HEK293 (cell line): Measurements from ENCODE around the gene RBFOX1.

Source experiments
- CTCF ChIA-PET: fragments of 350-600 bp; formaldehyde crosslinking; extraction: SDS; loops from one replicate; lab custom pipeline; 2021; ENCODE audit warnings: antibody characterized with exemption; lab: Yijun Ruan, JAX
- POLR2A ChIA-PET: fragments of 300-600 bp; formaldehyde crosslinking; extraction: SDS; loops from one replicate; lab custom pipeline; 2020; ENCODE audit warnings: antibody characterized with exemption, inconsistent platforms; lab: Yijun Ruan, JAX
- H3K27ac ChIP-seq: fragments of 200-500 bp; sonication (Bioruptor generic); 2 replicates; pipeline ENCODE4 v1.5.1; 2014; ENCODE audit warnings: low read depth, low read length, control low read depth, inconsistent platforms; ENCODE audit errors: extremely low read depth
- H3K36me3 ChIP-seq, 2 experiments: fragments of 200-500 bp in 1 of 2; sonication (Bioruptor generic) in 1 of 2; 1 replicate in 1 of 2; 2 replicates in 1 of 2; pipeline ENCODE4 v1.5.1; 2014 to 2017; ENCODE audit warnings: inconsistent platforms in 2 of 2, low read length in 2 of 2; ENCODE audit not compliant: control insufficient read depth in 2 of 2, insufficient read depth in 1 of 2
- H3K4me1 ChIP-seq: fragments of 200-500 bp; sonication (Bioruptor generic); 2 replicates; pipeline ENCODE4 v1.5.1; 2014; ENCODE audit warnings: mild to moderate bottlenecking, low read length, inconsistent platforms; ENCODE audit not compliant: control insufficient read depth, insufficient read depth
- H3K4me3 ChIP-seq: 2 replicates; pipeline ENCODE4 v1.5.1; 2011; ENCODE audit warnings: low read depth, mild to moderate bottlenecking, control low read depth, low read length, moderate library complexity
- H3K9me3 ChIP-seq: fragments of 200-500 bp; sonication (Bioruptor generic); 2 replicates; pipeline ENCODE4 v1.5.1; 2014; ENCODE audit warnings: low read depth, low read length, inconsistent platforms; ENCODE audit not compliant: control insufficient read depth, insufficient read depth
- EGR2 ChIP-seq: fragments of 450-650 bp; formaldehyde crosslinking; IDR thresholded peaks from 2 replicates; pipeline ENCODE4 v1.5.1; 2016; ENCODE audit warnings: low read depth, missing biosample characterization, missing genetic modification characterization
- GLI2 ChIP-seq: fragments of 450-650 bp; formaldehyde crosslinking; IDR thresholded peaks from 2 replicates; pipeline ENCODE4; 2017; ENCODE audit warnings: missing biosample characterization, missing genetic modification characterization, low read depth, borderline replicate concordance
- HOXD13 ChIP-seq: sonication (generic); formaldehyde crosslinking; IDR thresholded peaks from 2 replicates; pipeline ENCODE4 v1.8.0; 2022; ENCODE audit warnings: missing genetic modification reagents, borderline replicate concordance
- KLF17 ChIP-seq: fragments of 450-650 bp; formaldehyde crosslinking; IDR thresholded peaks from 2 replicates; pipeline ENCODE4 v1.5.1; 2016; ENCODE audit warnings: missing biosample characterization, missing genetic modification characterization
- SCRT1 ChIP-seq: fragments of 450-650 bp; formaldehyde crosslinking; IDR thresholded peaks from 2 replicates; pipeline ENCODE4 v1.5.1; 2016; ENCODE audit warnings: missing biosample characterization, missing genetic modification characterization, borderline replicate concordance
- SCRT2 ChIP-seq: fragments of 450-650 bp; formaldehyde crosslinking; IDR thresholded peaks from 2 replicates; pipeline ENCODE4 v1.5.1; 2016; ENCODE audit warnings: missing biosample characterization, missing genetic modification characterization
- TSHZ1 ChIP-seq: fragments of 450-650 bp; formaldehyde crosslinking; IDR thresholded peaks from 2 replicates; pipeline ENCODE4 v1.5.1; 2016; ENCODE audit warnings: missing biosample characterization, missing genetic modification characterization, borderline replicate concordance
- ZBTB6 ChIP-seq: fragments of 450-650 bp; formaldehyde crosslinking; IDR thresholded peaks from 2 replicates; pipeline ENCODE4 v1.5.1; 2017; ENCODE audit warnings: missing biosample characterization, missing genetic modification characterization
- ZBTB7A ChIP-seq: fragments of 450-650 bp; formaldehyde crosslinking; IDR thresholded peaks from 2 replicates; pipeline ENCODE4 v1.5.1; 2016; ENCODE audit warnings: low read depth, missing biosample characterization, missing genetic modification characterization
- ZEB2 ChIP-seq: fragments of 450-650 bp; formaldehyde crosslinking; IDR thresholded peaks from 2 replicates; pipeline ENCODE4 v1.5.1; 2016; ENCODE audit warnings: missing biosample characterization, missing genetic modification characterization
- ZNF112 ChIP-seq: fragments of 450-650 bp; formaldehyde crosslinking; IDR thresholded peaks from 2 replicates; pipeline ENCODE4 v1.5.0; 2017; ENCODE audit warnings: missing biosample characterization, missing genetic modification characterization
- ZNF146 ChIP-seq: fragments of 450-650 bp; formaldehyde crosslinking; IDR thresholded peaks from 2 replicates; pipeline ENCODE4 v1.5.1; 2016; ENCODE audit warnings: missing biosample characterization, missing genetic modification characterization
- ZNF157 ChIP-seq: fragments of 450-650 bp; formaldehyde crosslinking; IDR thresholded peaks from 2 replicates; pipeline ENCODE4 v1.5.1; 2016; ENCODE audit warnings: missing biosample characterization, missing genetic modification characterization
- ZNF18 ChIP-seq: fragments of 450-650 bp; formaldehyde crosslinking; IDR thresholded peaks from 2 replicates; pipeline ENCODE4 v1.5.1; 2016; ENCODE audit warnings: missing biosample characterization, missing genetic modification characterization
- ZNF184 ChIP-seq: fragments of 450-650 bp; IDR thresholded peaks from 2 replicates; pipeline ENCODE4 v1.5.1; 2018; ENCODE audit warnings: missing biosample characterization, mild to moderate bottlenecking, missing genetic modification characterization
- ZNF239 ChIP-seq: fragments of 450-650 bp; formaldehyde crosslinking; IDR thresholded peaks from 2 replicates; pipeline ENCODE4 v1.5.1; 2016; ENCODE audit warnings: missing biosample characterization, missing genetic modification characterization
- ZNF350 ChIP-seq: fragments of 450-650 bp; formaldehyde crosslinking; IDR thresholded peaks from 2 replicates; pipeline ENCODE4 v1.5.0; 2017; ENCODE audit warnings: missing biosample characterization, mild to moderate bottlenecking, missing genetic modification characterization
- ZNF416 ChIP-seq: fragments of 450-650 bp; formaldehyde crosslinking; IDR thresholded peaks from 2 replicates; pipeline ENCODE4 v1.5.1; 2016; ENCODE audit warnings: missing biosample characterization, missing genetic modification characterization
- ZNF426 ChIP-seq: fragments of 450-650 bp; formaldehyde crosslinking; IDR thresholded peaks from 2 replicates; pipeline ENCODE4 v1.5.1; 2017; ENCODE audit warnings: missing biosample characterization, missing genetic modification characterization, mild to moderate bottlenecking, inconsistent platforms, moderate library complexity
- ZNF701 ChIP-seq: fragments of 450-650 bp; formaldehyde crosslinking; IDR thresholded peaks from 2 replicates; pipeline ENCODE4 v1.5.1; 2016; ENCODE audit warnings: missing biosample characterization, missing genetic modification characterization
- ZNF707 ChIP-seq: fragments of 450-650 bp; formaldehyde crosslinking; IDR thresholded peaks from 2 replicates; pipeline ENCODE4 v1.5.1; 2016; ENCODE audit warnings: missing biosample characterization, missing genetic modification characterization
- ZSCAN23 ChIP-seq: fragments of 450-650 bp; formaldehyde crosslinking; IDR thresholded peaks from 2 replicates; pipeline ENCODE4 v1.5.1; 2016; ENCODE audit warnings: missing biosample characterization, missing genetic modification characterization

The RBFOX1 gene

GRCh38 chr16:7548796-7549318 is 216.2 kb downstream of the RBFOX1 start:
- no peak overlapping the region for H3K27ac ChIP-seq
- TF ChIP-seq ZNF239, result no peak
- TF ChIP-seq SCRT1 (tag by site-specific recombination), result no peak
- TF ChIP-seq TSHZ1 (tag by site-specific recombination), result no peak
- TF ChIP-seq HOXD13, result no peak
- TF ChIP-seq ZNF426 (tag by site-specific recombination), result no peak
- no peak for TF ChIP-seq KLF17 (tag by site-specific recombination)
- no peak for TF ChIP-seq ZBTB7A
- TF ChIP-seq ZNF350 (tag by site-specific recombination), result no peak
- no peak for TF ChIP-seq ZSCAN23 (tag by site-specific recombination)
- no peak for TF ChIP-seq GLI2 (tag by site-specific recombination)
- no peak for TF ChIP-seq ZNF157 (tag by site-specific recombination)
- TF ChIP-seq EGR2, result no peak
- TF ChIP-seq ZNF184 (tag by site-specific recombination), result no peak
- no peak for TF ChIP-seq ZBTB6 (tag by site-specific recombination)
- no peak for TF ChIP-seq ZNF416 (tag by site-specific recombination)
- TF ChIP-seq SCRT2 (tag by site-specific recombination), result no peak
- TF ChIP-seq ZNF707, result no peak
- TF ChIP-seq ZNF18 (tag by site-specific recombination), result no peak
- TF ChIP-seq ZNF146, result no peak
- TF ChIP-seq ZEB2 (tag by site-specific recombination), result no peak
- no peaks in the 10 kb centered on the region for H3K4me1 ChIP-seq
- no peaks in the 10 kb centered on the region for H3K9me3 ChIP-seq
- POLR2A ChIA-PET, result no interaction called here
- CTCF ChIA-PET, result no interaction called here
- H3K4me3 ChIP-seq, result no peak overlapping the region
- H3K36me3 ChIP-seq, result no peaks in the 10 kb centered on the region

GRCh38 chr16:7550096-7550495 is 217.5 kb downstream of the RBFOX1 start:
- no peaks in the 10 kb centered on the region for H3K9me3 ChIP-seq
- POLR2A ChIA-PET, result no interaction called here
- TF ChIP-seq ZNF157 (tag by site-specific recombination), result no peak
- TF ChIP-seq ZNF701 (tag by site-specific recombination), result no peak
- no peak for TF ChIP-seq ZNF112 (tag by site-specific recombination)
- H3K4me3 ChIP-seq, result no peak overlapping the region
- H3K4me1 ChIP-seq, result no peaks in the 10 kb centered on the region
- CTCF ChIA-PET, result no interaction called here
- H3K27ac ChIP-seq, result no peak overlapping the region
- H3K36me3 ChIP-seq, result no peaks in the 10 kb centered on the region
